Choroid plexus epithelial cell (primary cell): ENCODE results near the gene TIE1.

Experiments used
- DNase-seq: peaks from one replicate; pipeline ENCODE4 v3.0.0-alpha.2; 2010; ENCODE audit warnings: low read depth
- H3K4me3 ChIP-seq: 2 replicates; pipeline ENCODE4 v1.5.1; 2011; ENCODE audit warnings: low read depth, mild to moderate bottlenecking, control low read depth, low read length, moderate library complexity
- TF ChIP-seq, protein P1 (sequence below): conservative IDR thresholded peaks from 2 replicates; pipeline ENCODE4 v1.5.1; 2011; ENCODE audit warnings: low read depth, mild to moderate bottlenecking, control low read depth, inconsistent platforms, low read length, moderate library complexity

The TIE1 gene

DNA sequence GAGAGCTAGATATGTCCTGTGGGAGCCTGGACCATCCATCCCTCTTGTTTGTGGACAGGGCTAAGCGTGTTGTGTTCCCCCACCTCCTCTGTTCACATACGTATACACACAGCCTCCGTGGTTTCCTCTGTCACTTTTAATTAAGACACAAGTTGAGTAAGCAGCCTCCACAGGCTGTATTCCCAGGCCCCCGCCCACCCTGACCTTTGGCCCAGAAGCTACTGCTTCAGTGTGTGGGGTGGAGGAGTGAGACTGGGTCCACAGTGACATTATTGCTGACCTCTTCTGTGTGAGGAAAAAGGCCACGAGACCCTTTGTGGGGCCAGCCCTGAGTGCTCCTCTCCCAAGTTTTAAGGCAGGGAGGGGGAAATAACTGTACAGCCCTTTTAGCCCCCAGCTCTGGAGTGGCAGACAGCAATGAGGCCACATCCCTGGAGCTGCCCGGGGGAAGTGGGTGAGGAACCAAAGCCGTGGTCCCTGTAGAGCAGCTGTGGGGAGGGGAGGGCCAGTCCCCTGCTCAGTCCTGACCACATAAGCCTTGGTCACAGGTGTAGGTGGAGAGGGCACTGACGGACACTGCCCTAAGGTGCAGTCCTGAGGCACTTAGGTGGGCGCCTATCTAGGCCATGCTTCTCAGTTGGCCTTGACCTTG, 62.6 kb downstream of the TIE1 start:
- no peak overlapping the region for H3K4me3 ChIP-seq
- TF ChIP-seq, protein P1, sequence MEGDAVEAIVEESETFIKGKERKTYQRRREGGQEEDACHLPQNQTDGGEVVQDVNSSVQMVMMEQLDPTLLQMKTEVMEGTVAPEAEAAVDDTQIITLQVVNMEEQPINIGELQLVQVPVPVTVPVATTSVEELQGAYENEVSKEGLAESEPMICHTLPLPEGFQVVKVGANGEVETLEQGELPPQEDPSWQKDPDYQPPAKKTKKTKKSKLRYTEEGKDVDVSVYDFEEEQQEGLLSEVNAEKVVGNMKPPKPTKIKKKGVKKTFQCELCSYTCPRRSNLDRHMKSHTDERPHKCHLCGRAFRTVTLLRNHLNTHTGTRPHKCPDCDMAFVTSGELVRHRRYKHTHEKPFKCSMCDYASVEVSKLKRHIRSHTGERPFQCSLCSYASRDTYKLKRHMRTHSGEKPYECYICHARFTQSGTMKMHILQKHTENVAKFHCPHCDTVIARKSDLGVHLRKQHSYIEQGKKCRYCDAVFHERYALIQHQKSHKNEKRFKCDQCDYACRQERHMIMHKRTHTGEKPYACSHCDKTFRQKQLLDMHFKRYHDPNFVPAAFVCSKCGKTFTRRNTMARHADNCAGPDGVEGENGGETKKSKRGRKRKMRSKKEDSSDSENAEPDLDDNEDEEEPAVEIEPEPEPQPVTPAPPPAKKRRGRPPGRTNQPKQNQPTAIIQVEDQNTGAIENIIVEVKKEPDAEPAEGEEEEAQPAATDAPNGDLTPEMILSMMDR, result no peak
- no peak for DNase-seq

DNA sequence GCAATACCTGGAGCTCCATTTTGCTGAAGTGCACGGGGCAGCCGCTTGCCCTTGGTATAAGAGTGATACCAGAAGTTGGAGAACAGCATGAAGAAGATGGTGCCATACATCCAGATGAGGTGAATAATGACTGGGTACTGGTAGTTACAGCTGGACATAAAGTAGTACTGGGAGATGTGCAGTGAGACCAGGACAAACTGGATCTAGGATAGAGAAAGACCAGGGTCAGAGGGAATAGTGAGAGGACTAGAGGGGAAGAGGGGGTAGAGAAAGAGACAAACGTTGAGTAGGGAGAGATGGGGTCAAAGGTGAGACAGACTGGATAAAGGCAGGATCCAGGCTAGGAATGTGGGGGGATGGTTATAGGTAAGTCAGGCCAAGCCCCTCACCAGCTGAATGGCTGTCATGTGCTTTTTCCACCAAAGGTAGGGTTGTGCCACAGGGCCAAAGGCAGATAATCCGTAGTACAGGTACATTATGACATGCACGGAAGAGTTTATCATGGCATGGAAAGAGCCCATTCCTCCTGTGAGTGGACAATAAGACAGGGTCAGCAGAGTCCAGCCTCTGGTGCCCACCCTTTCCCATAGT, 63.2 kb downstream of the TIE1 start:
- TF ChIP-seq, protein P1, result no peak
- no peak for DNase-seq
- H3K4me3 ChIP-seq, result no peak overlapping the region

DNA sequence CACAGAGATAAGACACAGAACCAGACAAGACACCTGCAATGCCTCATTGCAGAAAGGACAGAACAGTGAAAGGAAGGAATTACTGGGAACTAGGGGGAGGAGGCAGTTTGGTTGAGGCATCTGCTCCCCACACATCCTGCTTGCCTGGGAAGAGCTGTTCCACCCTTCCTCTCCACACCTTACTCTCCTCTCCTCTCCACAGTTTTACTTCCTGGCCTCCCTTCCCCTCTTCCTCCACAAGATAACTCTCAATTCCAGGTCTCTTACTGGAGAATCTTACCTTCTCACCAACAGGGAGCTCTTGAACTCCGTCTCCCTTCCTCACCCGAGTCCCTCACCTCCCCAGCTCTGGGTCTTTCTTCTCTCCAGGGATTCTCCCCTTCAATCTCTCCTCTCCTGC, 64.9 kb downstream of the TIE1 start:
- H3K4me3 ChIP-seq, result no peak overlapping the region
- no peak for DNase-seq
- TF ChIP-seq, protein P1, result no peak

DNA sequence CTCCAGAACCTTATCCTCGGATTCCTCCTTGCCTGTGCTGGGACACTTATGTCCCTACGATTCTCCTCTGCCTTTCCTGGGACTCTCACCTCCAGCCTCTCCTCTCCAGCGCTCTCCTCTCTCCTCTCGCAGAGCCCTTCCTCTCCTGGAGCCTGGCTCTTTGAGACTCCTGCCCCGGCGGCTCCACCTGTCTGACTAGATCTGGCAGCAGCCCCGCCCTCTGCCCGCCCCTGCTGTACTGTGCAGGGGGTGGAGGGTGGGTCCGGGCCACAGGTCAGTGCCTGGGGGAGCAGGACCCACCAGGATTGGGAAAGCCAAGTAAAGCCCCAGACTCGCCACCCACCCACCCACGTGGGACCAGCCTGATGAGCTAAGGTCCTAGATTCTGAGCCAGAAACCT, 65.4 kb downstream of the TIE1 start:
- no peak for DNase-seq
- TF ChIP-seq, protein P1, result no peak
- no peak overlapping the region for H3K4me3 ChIP-seq

DNA sequence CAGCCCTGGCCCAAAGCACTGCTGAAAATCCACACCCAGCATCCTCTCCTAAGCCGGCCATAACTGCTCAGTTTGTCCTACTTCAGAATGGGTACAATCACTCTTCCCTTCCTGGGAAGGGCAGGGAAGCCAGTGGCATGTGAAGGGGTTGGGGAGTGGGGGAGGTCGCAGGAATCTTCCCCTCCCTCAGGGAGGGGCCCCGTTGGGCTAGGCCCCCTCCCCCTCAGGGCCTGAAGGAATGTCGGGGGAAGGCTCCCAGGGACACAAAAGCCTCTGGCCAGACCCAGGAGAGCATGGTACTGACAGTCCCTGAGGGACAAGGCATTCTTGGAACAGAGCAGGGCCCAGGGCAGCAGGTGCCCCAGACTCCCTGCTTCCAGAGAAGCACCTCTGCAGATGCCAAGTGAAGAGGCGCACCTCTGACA, 65.8 kb downstream of the TIE1 start:
- DNase-seq, result no peak
- H3K4me3 ChIP-seq, result peak overlapping the region; percentile 82
- TF ChIP-seq, protein P1, result no peak

DNA sequence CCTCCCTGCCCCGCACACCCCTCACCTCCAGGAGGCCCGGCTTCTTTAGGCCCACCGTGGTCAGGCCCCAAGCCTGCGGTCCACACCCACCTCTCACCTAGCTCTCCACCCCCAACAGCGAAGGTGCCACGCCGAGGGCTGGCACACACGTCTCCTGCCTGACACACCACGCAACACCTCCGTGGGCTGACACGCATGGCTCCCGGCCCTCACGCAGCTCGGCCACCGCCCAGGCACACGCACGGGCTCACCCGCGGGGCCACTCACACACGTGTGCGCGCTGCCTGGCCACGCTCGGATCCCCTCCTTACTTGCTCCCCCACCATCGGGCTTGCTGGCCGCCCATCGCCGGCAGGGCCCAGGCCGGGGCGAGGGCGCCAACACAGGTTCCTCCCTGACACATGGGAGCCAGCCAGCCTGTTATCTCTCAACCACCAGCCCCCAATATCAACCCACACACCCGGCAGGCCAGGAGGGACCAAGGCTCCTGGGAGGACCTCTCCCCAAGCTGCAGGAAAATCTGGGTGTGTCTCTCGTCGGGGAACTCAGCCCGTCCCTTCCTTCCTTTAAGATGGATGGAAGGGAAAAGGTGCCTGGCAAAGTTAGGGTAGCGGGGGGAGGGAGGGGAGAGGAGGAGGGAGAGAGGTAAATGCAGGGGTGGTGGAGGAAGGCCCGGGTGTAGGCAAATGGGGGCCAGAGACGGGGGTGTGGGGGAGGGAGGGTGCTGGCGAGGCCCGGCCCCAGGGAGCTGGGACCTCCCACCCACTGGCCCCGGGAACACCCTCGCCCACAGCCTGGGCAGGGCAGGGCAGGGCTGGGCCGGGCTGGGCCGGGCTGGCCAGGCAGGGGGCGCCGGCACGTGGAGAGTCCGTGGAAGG, 66.5 kb downstream of the TIE1 start:
- TF ChIP-seq, protein P1, result no peak
- DNase-seq, result peak; percentile 18
- H3K4me3 ChIP-seq, result peak overlapping the region; percentile 82
